HG03469 (cell line): ENCODE data around the gene FBXL7.

Source experiments
- ATAC-seq: cut with Tn5 transposase; IDR thresholded peaks from one replicate; pipeline ENCODE4 v1.9.1; 2021; ENCODE audit warnings: mild to moderate bottlenecking, moderate library complexity, moderate number of reproducible peaks; ENCODE audit not compliant: unreplicated experiment

FBXL7 gene

GRCh38 chr5:15538516-15538915 lies 38.5 kb downstream of the FBXL7 start:
- ATAC-seq, result no peak

DNA sequence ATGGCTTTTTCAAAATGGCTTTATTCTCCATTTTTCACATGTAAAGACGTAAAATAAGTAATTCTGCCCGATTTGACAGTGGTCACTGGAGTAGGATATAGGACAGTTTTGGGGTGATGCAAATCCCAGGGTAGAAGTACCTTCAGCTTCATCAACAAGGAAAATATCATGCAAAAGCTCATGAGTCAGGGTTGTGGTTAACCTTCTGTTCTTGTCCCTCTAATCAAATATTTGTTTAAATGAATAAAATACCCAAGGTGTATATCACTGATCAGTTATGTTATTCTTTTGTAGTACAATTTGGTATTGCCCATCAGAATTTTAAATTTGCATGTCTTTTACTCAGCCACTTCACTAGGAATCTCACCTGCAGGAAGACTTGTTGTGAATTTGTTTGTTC lies 40.0 kb downstream of the FBXL7 start:
- no peak for ATAC-seq

DNA sequence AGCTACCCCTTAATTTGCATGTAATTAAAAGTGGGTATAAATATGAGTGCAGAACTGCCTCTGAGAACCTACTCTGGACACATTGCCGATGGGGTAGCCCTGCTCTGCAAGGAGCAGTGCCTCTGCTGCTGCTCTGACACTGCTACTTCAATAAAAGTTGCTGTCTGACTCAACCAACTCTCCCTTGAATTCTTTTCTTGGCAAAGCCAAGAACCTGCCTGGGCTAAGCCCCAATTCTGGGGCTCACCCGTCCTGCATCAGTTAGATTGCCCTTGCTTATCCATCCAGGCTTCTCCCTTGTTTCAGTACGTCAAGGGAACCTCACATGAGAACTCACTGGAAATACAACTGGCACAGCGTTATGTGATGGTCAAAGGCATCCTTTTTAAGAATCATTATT lies 44.1 kb downstream of the FBXL7 start:
- ATAC-seq, result no peak

DNA sequence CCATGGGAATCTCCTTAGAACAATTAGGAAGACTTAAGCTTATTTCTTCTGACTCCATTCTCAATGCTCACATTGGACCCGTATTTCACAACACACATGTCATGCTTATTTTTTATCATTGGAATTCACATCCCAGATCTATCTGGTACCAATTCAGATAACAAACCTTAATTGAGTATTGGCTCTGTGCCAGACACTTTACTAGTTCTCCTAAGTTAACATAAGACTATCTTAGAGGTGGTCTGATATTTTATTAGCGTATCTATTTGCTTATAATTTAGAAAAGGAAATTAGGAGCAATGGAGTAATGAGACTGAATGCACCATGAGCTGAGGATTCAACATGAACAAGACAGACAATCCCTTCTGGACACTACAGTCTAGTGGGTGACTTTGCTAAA lies 45.1 kb downstream of the FBXL7 start:
- no peak for ATAC-seq

- no peak for ATAC-seq
Observed at GRCh38 chr5:15547261-15547839, 47.4 kb downstream of the FBXL7 start.

DNA sequence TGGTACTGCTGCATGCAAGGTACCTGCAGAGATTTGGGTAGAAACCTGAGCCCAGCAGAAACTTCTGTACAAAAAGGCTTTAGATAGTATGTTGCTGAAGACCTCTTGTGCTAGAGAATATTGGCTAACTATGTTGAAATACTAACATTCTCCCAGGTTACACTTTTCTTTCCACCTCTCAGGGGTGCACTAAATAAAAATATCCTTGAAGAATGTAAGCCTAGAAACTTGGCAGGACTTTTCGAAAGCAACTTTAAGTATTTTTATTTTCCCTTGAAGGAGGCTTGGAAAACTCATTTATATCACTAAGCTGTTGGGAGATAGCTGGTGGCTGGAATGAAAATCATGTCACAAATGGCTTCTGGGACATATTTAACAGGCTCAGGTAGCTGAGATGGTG lies 50.0 kb downstream of the FBXL7 start:
- no peak for ATAC-seq

- no peak for ATAC-seq
Observed at GRCh38 chr5:15550502-15551112, 50.6 kb downstream of the FBXL7 start.

DNA sequence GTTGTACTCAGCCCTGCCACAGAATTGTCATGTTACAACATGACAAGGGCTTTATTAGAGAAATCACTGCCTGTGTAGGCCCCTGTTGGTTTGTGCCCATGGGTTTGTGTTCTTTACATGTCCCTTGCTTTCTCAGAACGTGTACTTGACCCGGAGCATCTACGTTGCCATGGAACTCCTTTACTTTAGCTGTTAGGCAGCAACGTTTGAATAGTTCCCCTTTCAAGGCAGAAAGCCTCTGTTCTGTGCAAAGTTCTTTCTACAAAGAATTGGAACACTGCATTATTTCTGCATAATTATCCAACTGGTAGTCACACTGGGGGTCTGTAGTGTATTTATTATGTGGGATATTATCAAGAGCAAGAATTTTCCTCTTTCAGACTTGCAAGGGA lies 51.1 kb downstream of the FBXL7 start:
- ATAC-seq, result no peak

- ATAC-seq, result no peak
Observed at GRCh38 chr5:15554542-15554941, 54.6 kb downstream of the FBXL7 start.

DNA sequence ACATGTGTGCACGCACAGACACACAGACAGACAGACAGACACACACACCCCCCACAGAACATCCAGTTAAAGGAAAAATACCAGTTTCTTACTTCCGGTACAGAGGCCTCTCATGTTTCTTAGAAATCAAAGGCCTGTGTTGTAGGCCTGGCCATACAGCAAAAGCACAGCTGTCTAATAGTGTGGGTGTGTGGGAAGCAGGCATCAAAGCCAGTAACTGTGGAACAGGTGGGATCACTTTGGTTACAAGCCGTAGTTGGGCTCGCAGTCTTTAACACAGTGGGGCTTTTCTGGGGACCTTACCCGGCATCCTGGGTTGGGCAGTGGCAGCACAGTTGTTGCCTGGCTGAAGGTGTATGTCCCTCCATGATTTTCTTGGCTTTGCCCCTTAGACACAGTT lies 55.2 kb downstream of the FBXL7 start:
- no peak for ATAC-seq

GRCh38 chr5:15558240-15558639 lies 58.3 kb downstream of the FBXL7 start:
- no peak for ATAC-seq

- no peak for ATAC-seq
Observed at GRCh38 chr5:15558681-15559080, 58.7 kb downstream of the FBXL7 start.

DNA sequence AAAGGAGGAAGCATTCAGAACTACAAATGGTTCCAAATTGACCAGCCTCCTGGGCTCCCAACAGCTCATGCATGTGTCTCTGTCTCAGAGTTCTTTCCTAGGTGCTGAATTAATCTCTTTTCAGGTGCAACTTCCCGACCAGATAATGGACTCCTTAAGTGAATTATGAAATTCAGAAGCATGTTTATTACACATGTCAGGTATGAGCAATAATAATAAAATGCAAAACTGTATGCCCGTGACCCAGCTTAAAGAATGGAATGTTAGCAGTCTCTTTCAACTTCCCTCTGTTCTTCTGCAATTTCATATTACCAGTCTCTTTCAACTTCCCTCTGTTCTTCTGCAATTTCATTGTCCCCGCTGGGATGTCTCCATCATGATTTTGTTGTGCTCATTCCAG lies 60.4 kb downstream of the FBXL7 start:
- ATAC-seq, result no peak

- no peak for ATAC-seq
Observed at GRCh38 chr5:15564523-15564922, 64.5 kb downstream of the FBXL7 start.

DNA sequence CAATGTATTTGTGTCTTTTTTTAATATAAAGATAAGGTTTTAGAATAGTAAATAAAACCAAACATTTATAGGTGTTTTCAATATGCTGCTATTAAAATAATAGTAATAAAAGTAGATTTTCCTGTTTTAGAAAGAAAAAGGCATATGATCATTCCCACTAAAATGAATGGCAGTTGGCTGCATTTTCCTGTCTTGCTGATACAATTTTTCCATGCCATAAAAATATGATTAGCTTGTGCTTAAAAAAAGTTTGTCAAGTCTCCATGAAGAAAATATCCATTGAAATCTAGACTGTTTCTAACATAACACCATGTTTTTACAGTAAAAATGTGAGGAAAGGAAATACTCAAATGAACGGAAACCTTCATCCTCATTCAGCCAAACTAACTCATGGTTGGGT lies 65.0 kb downstream of the FBXL7 start:
- ATAC-seq, result no peak

GRCh38 chr5:15566306-15566705 lies 66.3 kb downstream of the FBXL7 start:
- no peak for ATAC-seq

DNA sequence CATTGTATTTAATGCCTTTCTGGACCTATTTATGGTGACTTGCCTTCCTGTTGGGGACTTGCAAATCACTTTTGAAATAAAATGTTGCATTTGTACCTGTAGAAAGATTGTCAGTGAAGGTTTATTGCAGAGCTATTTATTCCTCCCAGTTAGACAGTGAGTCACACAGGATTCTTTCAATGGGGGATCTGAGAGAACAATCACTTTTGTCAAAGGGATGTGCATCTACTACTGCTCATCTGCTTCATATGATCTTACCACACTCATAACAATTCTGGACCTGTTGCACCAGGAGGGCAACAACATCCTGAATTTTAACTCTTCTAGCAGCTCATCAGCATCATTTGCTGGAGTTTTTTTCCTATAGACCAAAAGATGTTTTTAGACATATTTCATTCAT lies 66.8 kb downstream of the FBXL7 start:
- ATAC-seq, result no peak

- no peak for ATAC-seq
Observed at GRCh38 chr5:15570491-15570890, 70.5 kb downstream of the FBXL7 start.

DNA sequence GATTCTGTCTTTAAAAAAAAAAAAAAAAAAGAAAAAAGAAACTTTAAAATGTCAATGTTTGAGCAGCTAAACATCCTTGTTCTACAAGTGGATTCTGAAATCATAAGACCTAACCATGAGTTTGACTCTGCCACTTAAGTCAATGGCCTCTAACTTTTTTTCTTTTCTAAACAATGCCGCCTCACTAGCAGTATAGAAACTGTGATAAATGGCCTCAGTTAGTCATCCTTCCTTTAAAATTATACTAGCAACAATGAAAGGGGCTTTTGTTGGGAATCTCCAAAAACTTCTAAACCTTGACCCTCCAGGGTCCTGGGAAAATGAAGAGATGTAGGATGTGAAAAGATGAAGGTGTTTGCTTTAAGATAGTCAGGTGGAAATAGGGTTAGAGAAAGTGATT lies 71.1 kb downstream of the FBXL7 start:
- no peak for ATAC-seq

DNA sequence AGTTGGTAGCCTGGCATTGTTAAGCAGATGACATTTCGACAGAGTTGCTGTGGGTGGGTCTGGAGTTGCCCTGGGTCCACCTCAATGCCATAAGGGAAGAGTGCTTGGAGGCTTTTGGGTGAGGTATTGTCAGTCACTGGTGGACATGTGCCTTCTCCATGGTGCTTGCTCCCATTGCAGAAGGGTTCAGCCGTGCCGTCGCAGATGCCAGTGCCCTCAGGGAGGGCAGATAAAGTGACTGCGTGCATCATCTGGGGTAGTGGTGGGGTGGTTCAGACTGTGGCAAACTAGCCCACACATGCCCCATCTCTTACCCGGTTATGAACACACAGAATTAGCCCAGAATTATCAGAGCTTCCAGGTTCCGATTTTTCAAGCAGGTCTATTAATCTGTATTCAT lies 71.6 kb downstream of the FBXL7 start:
- ATAC-seq, result no peak

GRCh38 chr5:15573590-15573989 lies 73.6 kb downstream of the FBXL7 start:
- no peak for ATAC-seq

DNA sequence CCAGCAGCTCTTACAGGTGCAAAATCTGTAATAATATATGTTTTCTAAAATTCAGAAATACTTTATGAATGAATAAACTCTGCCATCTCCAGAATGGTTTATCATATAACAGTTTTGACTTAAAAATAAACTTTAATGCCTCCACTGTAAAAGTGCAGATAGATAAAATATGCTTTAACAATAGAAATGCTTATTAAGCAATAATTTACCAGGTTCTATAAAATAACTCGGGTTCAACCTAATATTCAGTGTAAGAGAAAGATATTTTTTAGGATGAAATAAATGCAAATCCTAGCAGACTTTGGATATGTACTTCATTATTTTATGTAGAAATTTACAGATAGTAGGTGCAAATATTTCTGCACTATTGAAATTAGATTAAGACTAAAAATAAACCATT lies 74.1 kb downstream of the FBXL7 start:
- no peak for ATAC-seq

DNA sequence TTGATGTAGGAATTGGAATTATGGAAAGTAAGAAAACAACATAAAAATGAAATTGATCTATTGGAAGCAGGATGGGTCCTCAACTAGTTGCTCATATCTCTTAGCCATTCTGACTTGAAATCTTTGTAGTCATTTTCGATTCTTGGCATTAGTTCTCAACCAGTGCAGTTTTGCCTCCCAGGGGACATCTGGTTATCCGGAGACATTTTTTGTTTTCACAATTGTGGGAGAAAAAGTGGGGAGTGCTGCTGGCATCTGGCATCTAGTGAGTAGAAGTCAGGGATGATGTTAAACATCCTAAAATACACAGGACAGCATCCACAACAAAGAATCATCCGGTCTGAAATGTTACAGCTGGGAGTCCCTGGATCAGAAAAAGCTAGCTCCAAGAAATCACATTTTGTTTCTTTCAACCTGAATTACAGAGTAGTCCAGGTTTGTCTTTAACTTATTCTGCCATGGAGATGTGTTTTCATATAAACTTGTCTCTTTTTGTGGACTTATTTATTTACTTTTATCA lies 74.9 kb downstream of the FBXL7 start:
- no peak for ATAC-seq
